NCI-H82 treated with DMSO at 0.1 percent for 48 hours (cell line): ENCODE measurements around the gene CARNS1.
"Not testable (repeated sequence)": the region's sequence is repeated elsewhere in the genome, so short reads cannot be mapped to it uniquely, and the experiment has no call there.

Experiments used
- DNase-seq: peaks from one replicate; lab custom pipeline; 2025; ENCODE audit not compliant: unreplicated experiment; lab: John Stamatoyannopoulos, UW

CARNS1 gene

GRCh38 chr11:67396587-67397389 lies 18.7 kb upstream of the CARNS1 start:
- no peak for DNase-seq

GRCh38 chr11:67397536-67397935 lies 17.9 kb upstream of the CARNS1 start:
- DNase-seq: no peak

GRCh38 chr11:67397986-67398660 lies 17.4 kb upstream of the CARNS1 start:
- no peak for DNase-seq

GRCh38 chr11:67398661-67399563 lies 16.6 kb upstream of the CARNS1 start:
- no peak for DNase-seq

- DNase-seq: no peak
These were observed 15.1 kb upstream of the CARNS1 start for GRCh38 chr11:67400251-67400941.

- no peak for DNase-seq
These were observed 14.5 kb upstream of the CARNS1 start for GRCh38 chr11:67400942-67401494.

GRCh38 chr11:67401495-67402191 lies 13.8 kb upstream of the CARNS1 start, which contains the start of gene PPP1CA:
PPP1CA (minus strand) TSS chr11:67401858; CDS start chr11:67401782, 76 bp downstream.
- peak; percentile 73 for DNase-seq

- DNase-seq: peak; percentile 11
These were observed 13.2 kb upstream of the CARNS1 start for GRCh38 chr11:67402192-67402839.

GRCh38 chr11:67403085-67403484 lies 12.4 kb upstream of the CARNS1 start:
- not testable (repeated sequence) for DNase-seq

GRCh38 chr11:67404515-67405195 lies 10.8 kb upstream of the CARNS1 start:
- DNase-seq: no peak

- DNase-seq: no peak
These were observed 10.3 kb upstream of the CARNS1 start for GRCh38 chr11:67405196-67405567.

GRCh38 chr11:67405688-67406339 lies 9.7 kb upstream of the CARNS1 start:
- no peak for DNase-seq

- DNase-seq: no peak
These were observed 9.0 kb upstream of the CARNS1 start for GRCh38 chr11:67406420-67406968.

GRCh38 chr11:67406969-67407687 lies 8.3 kb upstream of the CARNS1 start:
- no peak for DNase-seq

GRCh38 chr11:67407688-67408163 lies 7.8 kb upstream of the CARNS1 start:
- no peak for DNase-seq

- DNase-seq: no peak
These were observed 6.9 kb upstream of the CARNS1 start for GRCh38 chr11:67408437-67409200.
